Testis (tissue), 2 donors: ENCODE data around the gene PTPRE.

Source experiments
- CTCF ChIP-seq, 3 experiments: fragments of 450-650 bp in 2 of 3; fragments of 200-600 bp in 1 of 3; sonication (generic) in 1 of 3; IDR thresholded peaks; one replicate each; pipeline ENCODE4 v1.5.1; 2016 to 2019; ENCODE audit warnings: antibody characterized with exemption in 3 of 3, mild to moderate bottlenecking in 2 of 3, moderate library complexity in 1 of 3
- POLR2A ChIP-seq: fragments of 450-650 bp; IDR thresholded peaks from one replicate; pipeline ENCODE4 v1.6.1; 2017; ENCODE audit warnings: antibody characterized with exemption, mild to moderate bottlenecking, moderate library complexity

GRCh38 chr10:128109707-128110106 lies 202.8 kb downstream of the PTPRE start:
- TF ChIP-seq CTCF (IDR thresholded peaks at IDR 0.05) (no peak), POLR2A (no peak)
